DOHH2 (cell line): ENCODE results near the gene P2RY13.

Experiments used
- H3F3A ChIP-seq: fragments of 200-600 bp; sonication (generic), shearing (Covaris generic); 2 replicates; pipeline ENCODE4 v1.6.0; 2016; ENCODE audit warnings: antibody characterized with exemption, mild to moderate bottlenecking; ENCODE audit not compliant: control insufficient read depth, insufficient read depth
- H3K27ac ChIP-seq: fragments of 200-600 bp; sonication (generic); 2 replicates; pipeline ENCODE4 v1.5.1; 2014; ENCODE audit warnings: low read depth, mild to moderate bottlenecking, low read length, moderate library complexity
- H3K27me3 ChIP-seq: fragments of 200-600 bp; sonication (generic); 2 replicates; pipeline ENCODE4 v1.6.1; 2014; ENCODE audit warnings: mild to moderate bottlenecking, low read length, mixed read lengths; ENCODE audit not compliant: control insufficient read depth
- H3K36me3 ChIP-seq: fragments of 200-600 bp; sonication (generic); 2 replicates; pipeline ENCODE4 v1.6.1; 2014; ENCODE audit warnings: mild to moderate bottlenecking, low read length, moderate library complexity, mixed read lengths; ENCODE audit not compliant: control insufficient read depth
- H3K4me1 ChIP-seq: fragments of 200-600 bp; sonication (generic); 2 replicates; pipeline ENCODE4 v1.6.1; 2014; ENCODE audit warnings: mild to moderate bottlenecking, low read length, mixed read lengths; ENCODE audit not compliant: control insufficient read depth
- H3K4me2 ChIP-seq: fragments of 200-600 bp; sonication (generic); 2 replicates; pipeline ENCODE4 v1.6.0; 2014; ENCODE audit warnings: mild to moderate bottlenecking, low read length, moderate library complexity
- H3K4me3 ChIP-seq: fragments of 200-600 bp; sonication (generic); 2 replicates; pipeline ENCODE4 v1.5.1; 2014; ENCODE audit warnings: mild to moderate bottlenecking, low read length, mixed read lengths
- H3K79me2 ChIP-seq: fragments of 200-600 bp; sonication (generic); 2 replicates; pipeline ENCODE4 v1.6.1; 2014; ENCODE audit warnings: mild to moderate bottlenecking, low read length, mixed read lengths; ENCODE audit not compliant: control insufficient read depth
- H3K9me2 ChIP-seq: fragments of 200-600 bp; sonication (generic); replicated peaks from 2 replicates; pipeline ENCODE4 v1.6.1; 2014; ENCODE audit warnings: mild to moderate bottlenecking, low read length, mixed read lengths; ENCODE audit not compliant: control insufficient read depth
- H3K9me3 ChIP-seq: fragments of 200-600 bp; sonication (generic); 2 replicates; pipeline ENCODE4 v1.6.1; 2014; ENCODE audit warnings: antibody characterized with exemption, low read length, mixed read lengths; ENCODE audit not compliant: control insufficient read depth, insufficient read depth
- H4K20me1 ChIP-seq: fragments of 200-600 bp; sonication (generic); 2 replicates; pipeline ENCODE4 v1.6.0; 2014; ENCODE audit warnings: low read depth, mild to moderate bottlenecking, antibody characterized with exemption, low read length, moderate library complexity; ENCODE audit not compliant: control insufficient read depth, insufficient read depth
- CTCF ChIP-seq: fragments of 200-600 bp; sonication (generic); IDR thresholded peaks from one replicate; pipeline ENCODE4 v1.5.1; 2014; ENCODE audit warnings: antibody characterized with exemption, mild to moderate bottlenecking, low read depth, low read length; ENCODE audit not compliant: poor library complexity, severe bottlenecking
- EZH2phosphoT487 ChIP-seq: fragments of 200-600 bp; sonication (generic); IDR thresholded peaks from 2 replicates; pipeline ENCODE4 v1.6.1; 2017; ENCODE audit warnings: borderline replicate concordance, mild to moderate bottlenecking, antibody characterized with exemption, low read length, moderate library complexity, mixed read lengths

P2RY13 gene

GRCh38 chr3:151314593-151314992 lies 14.8 kb downstream of the P2RY13 start:
- no peaks in the 10 kb centered on the region for H3F3A ChIP-seq
- H3K4me1 ChIP-seq = no peaks in the 10 kb centered on the region
- no peak overlapping the region for H3K27ac ChIP-seq
- no peaks in the 10 kb centered on the region for H4K20me1 ChIP-seq
- no peaks in the 10 kb centered on the region for H3K79me2 ChIP-seq
- H3K4me2 ChIP-seq = no peak overlapping the region
- no peaks in the 10 kb centered on the region for H3K9me2 ChIP-seq
- no peaks in the 10 kb centered on the region for H3K27me3 ChIP-seq
- TF ChIP-seq EZH2phosphoT487 (no peak), CTCF (no peak)
- H3K4me3 ChIP-seq = no peak overlapping the region
- no peaks in the 10 kb centered on the region for H3K9me3 ChIP-seq
- H3K36me3 ChIP-seq = no peaks in the 10 kb centered on the region

- H3K9me3 ChIP-seq = no peaks in the 10 kb centered on the region
- H3K79me2 ChIP-seq = no peaks in the 10 kb centered on the region
- no peaks in the 10 kb centered on the region for H3K9me2 ChIP-seq
- no peaks in the 10 kb centered on the region for H3F3A ChIP-seq
- no peaks in the 10 kb centered on the region for H4K20me1 ChIP-seq
- H3K36me3 ChIP-seq = no peaks in the 10 kb centered on the region
- no peak for TF ChIP-seq CTCF
- TF ChIP-seq EZH2phosphoT487 = no peak
- no peak overlapping the region for H3K27ac ChIP-seq
- no peak overlapping the region for H3K4me2 ChIP-seq
- H3K4me1 ChIP-seq = no peaks in the 10 kb centered on the region
- no peak overlapping the region for H3K4me3 ChIP-seq
- no peaks in the 10 kb centered on the region for H3K27me3 ChIP-seq
Measured at GRCh38 chr3:151314137-151314536, 15.2 kb downstream of the P2RY13 start.

- no peak overlapping the region for H3K4me2 ChIP-seq
- no peaks in the 10 kb centered on the region for H3F3A ChIP-seq
- H3K9me3 ChIP-seq = no peaks in the 10 kb centered on the region
- no peaks in the 10 kb centered on the region for H3K27me3 ChIP-seq
- H3K4me3 ChIP-seq = no peak overlapping the region
- no peak overlapping the region for H3K27ac ChIP-seq
- H4K20me1 ChIP-seq = no peaks in the 10 kb centered on the region
- no peaks in the 10 kb centered on the region for H3K79me2 ChIP-seq
- TF ChIP-seq CTCF (no peak), EZH2phosphoT487 (no peak)
- no peaks in the 10 kb centered on the region for H3K9me2 ChIP-seq
- H3K4me1 ChIP-seq = no peaks in the 10 kb centered on the region
- no peaks in the 10 kb centered on the region for H3K36me3 ChIP-seq
Measured at GRCh38 chr3:151312972-151313371, 16.4 kb downstream of the P2RY13 start.

- no peak overlapping the region for H3K4me2 ChIP-seq
Measured at GRCh38 chr3:151309566-151309965, 19.8 kb downstream of the P2RY13 start.

More at GRCh38 chr3:151309566-151309965, 19.8 kb downstream of the P2RY13 start:
- no peaks in the 10 kb centered on the region for H3K9me2 ChIP-seq
- H3K27ac ChIP-seq = no peak overlapping the region
- no peaks in the 10 kb centered on the region for H3K4me1 ChIP-seq
- no peaks in the 10 kb centered on the region for H3F3A ChIP-seq
- H3K36me3 ChIP-seq = no peaks in the 10 kb centered on the region
- no peaks in the 10 kb centered on the region for H3K27me3 ChIP-seq
- H4K20me1 ChIP-seq = no peaks in the 10 kb centered on the region
- no peak overlapping the region for H3K4me3 ChIP-seq
- no peaks in the 10 kb centered on the region for H3K79me2 ChIP-seq
- TF ChIP-seq EZH2phosphoT487 (no peak), CTCF (no peak)
- H3K9me3 ChIP-seq = no peaks in the 10 kb centered on the region
